Measurements from ENCODE around the gene TPPP.
A peak's percentile ranks its signal among the peaks of the same experiment; 100 is the strongest.

Gene TPPP

DNA sequence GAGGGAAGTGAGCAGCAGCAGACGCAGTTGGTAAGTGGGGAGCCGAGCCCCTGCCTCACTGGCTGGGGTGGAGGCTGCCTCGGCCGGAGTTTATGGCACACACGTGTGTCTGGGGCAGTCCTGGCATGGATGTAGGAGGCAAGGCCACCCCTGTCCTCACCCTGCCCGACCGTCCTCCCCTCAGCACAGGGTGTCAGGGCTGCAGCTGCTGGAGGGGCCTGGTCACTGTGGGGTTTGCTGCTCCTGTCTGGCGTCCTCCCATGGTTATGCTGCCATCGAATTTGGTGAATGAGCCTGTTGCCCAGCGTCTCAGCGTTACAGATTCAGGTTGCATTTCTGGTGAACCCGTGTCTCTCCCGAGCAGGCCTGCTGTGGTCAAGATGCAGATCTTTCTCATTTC is 48.6 kb downstream of the TPPP start:
- H3K9ac ChIP-seq (ENCODE audit: low read depth, low read length): no peak overlapping the region
- no peak overlapping the region for H3K4me3 ChIP-seq (ENCODE audit: low read length)
- no peaks in the 10 kb centered on the region for H3K27me3 ChIP-seq (ENCODE audit: control insufficient read depth, insufficient read depth, low read length)
- H3K4me1 ChIP-seq (ENCODE audit: control insufficient read depth, insufficient read depth, low read length): peaks cover 5% of the 10 kb centered on the region
- peak overlapping the region; percentile 65 for H3K4me2 ChIP-seq (ENCODE audit: low read length)
- H3K36me3 ChIP-seq (ENCODE audit: insufficient read depth, low read length): peaks cover 27% of the 10 kb centered on the region
- H3K9me3 ChIP-seq (replicated peaks; ENCODE audit: low read length): no peaks in the 10 kb centered on the region

DNA sequence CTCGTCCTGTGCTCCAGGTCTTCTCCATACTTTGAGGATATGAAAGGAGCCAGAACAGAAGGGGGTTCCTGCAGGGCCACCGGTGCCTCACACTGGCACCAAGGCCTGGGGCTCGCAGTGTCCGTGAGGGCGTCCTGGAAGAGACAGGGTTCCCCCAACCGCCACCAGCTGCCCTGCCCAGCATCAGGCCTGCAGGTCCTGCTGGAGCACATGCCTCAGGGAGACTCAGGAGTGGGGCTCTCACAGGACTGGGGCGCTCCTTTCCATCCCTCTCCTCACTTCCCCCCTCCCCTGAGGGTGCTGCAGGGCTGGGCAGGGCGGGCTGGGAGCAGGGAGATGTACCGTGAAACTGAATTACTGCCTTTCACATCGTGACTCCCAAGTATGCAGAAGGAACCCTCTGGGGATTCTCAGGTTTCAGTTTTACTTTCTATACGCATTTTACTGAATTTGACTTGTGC is 49.3 kb downstream of the TPPP start:
- Histone ChIP-seq H3K4me2 (ENCODE audit: low read length) (peak overlapping the region; percentile 65), H3K9ac (ENCODE audit: low read depth, low read length) (no peak overlapping the region), H3K36me3 (ENCODE audit: insufficient read depth, low read length) (peaks cover 32% of the 10 kb centered on the region), H3K4me1 (ENCODE audit: control insufficient read depth, insufficient read depth, low read length) (peaks cover 5% of the 10 kb centered on the region), H3K4me3 (ENCODE audit: low read length) (no peak overlapping the region), H3K9me3 (replicated peaks; ENCODE audit: low read length) (no peaks in the 10 kb centered on the region), H3K27me3 (ENCODE audit: control insufficient read depth, insufficient read depth, low read length) (no peaks in the 10 kb centered on the region)

DNA sequence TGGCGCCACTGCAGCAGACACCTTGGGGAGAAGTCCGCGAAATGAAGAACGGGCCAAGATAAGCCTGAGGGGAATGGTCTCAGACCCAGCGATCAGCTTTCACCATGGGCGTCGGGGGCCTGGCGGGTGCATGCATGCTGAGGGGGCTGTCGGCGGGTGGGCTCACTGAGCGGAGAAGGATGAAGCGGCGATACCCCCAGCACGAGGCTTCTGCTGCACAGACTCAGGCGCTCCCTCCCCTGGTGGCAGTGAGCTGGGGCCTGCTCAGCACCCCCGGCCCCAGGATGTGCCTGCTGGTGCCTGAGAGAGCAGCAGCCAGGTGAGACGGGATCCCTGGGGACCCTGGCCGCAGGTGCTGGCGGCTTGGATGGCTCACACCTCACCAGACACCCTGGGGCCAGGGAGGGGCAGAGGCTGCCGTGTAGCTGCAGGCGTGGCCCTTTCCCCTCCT is 49.8 kb downstream of the TPPP start:
- Histone ChIP-seq H3K9ac (ENCODE audit: low read depth, low read length) (no peak overlapping the region), H3K4me2 (ENCODE audit: low read length) (no peak overlapping the region), H3K9me3 (replicated peaks; ENCODE audit: low read length) (no peaks in the 10 kb centered on the region), H3K4me1 (ENCODE audit: control insufficient read depth, insufficient read depth, low read length) (peaks cover 5% of the 10 kb centered on the region), H3K36me3 (ENCODE audit: insufficient read depth, low read length) (peaks cover 34% of the 10 kb centered on the region), H3K4me3 (ENCODE audit: low read length) (no peak overlapping the region), H3K27me3 (ENCODE audit: control insufficient read depth, insufficient read depth, low read length) (no peaks in the 10 kb centered on the region)

DNA sequence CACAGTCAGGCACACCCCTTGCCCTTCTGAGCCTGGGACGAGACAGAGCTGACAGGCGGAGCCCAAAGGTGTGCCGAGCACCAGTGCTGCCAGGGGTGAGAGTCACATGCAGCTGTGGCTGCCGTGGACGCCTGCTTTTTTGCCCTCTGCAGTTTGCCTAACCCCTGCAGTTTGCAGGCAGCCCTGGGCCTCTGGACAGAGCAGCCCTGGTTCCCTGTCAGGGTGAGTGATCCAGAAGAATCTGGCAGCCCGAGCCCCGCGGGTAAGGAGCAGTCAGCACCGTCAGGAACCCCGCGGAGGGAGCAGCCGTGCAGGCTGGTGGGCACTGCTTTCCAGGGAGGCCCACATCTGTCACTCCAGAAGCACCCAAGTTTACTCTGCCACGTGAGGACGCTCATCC is 50.7 kb downstream of the TPPP start:
- Histone ChIP-seq H3K4me2 (ENCODE audit: low read length) (no peak overlapping the region), H3K4me1 (ENCODE audit: control insufficient read depth, insufficient read depth, low read length) (peaks cover 5% of the 10 kb centered on the region), H3K9ac (ENCODE audit: low read depth, low read length) (no peak overlapping the region), H3K27me3 (ENCODE audit: control insufficient read depth, insufficient read depth, low read length) (no peaks in the 10 kb centered on the region), H3K9me3 (replicated peaks; ENCODE audit: low read length) (no peaks in the 10 kb centered on the region), H3K36me3 (ENCODE audit: insufficient read depth, low read length) (peaks cover 32% of the 10 kb centered on the region), H3K4me3 (ENCODE audit: low read length) (no peak overlapping the region)

DNA sequence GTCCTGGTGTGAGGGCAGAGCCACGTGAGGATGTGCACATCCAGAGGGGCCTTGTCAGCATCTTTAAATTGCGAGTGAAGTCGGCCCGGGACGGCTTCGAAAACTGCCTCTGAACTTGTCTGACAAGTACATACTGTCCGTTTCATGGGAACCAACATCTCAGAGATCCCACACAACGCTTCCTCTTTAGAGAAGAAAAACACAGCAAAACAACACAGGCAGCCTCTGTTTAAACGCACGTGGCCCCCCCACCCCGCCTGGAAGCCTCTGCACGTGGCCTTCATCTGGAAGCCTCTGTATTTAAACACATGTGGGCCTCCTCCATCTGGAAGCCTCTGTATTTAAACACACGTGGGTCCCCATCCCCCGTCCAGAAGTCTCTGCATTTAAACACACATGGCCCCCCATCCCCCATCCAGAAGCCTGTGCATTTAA is 51.8 kb downstream of the TPPP start:
- peaks cover 5% of the 10 kb centered on the region for H3K4me1 ChIP-seq (ENCODE audit: control insufficient read depth, insufficient read depth, low read length)
- no peaks in the 10 kb centered on the region for H3K9me3 ChIP-seq (replicated peaks; ENCODE audit: low read length)
- H3K9ac ChIP-seq (ENCODE audit: low read depth, low read length): no peak overlapping the region
- H3K4me3 ChIP-seq (ENCODE audit: low read length): no peak overlapping the region
- no peak overlapping the region for H3K4me2 ChIP-seq (ENCODE audit: low read length)
- peaks cover 24% of the 10 kb centered on the region for H3K36me3 ChIP-seq (ENCODE audit: insufficient read depth, low read length)
- no peaks in the 10 kb centered on the region for H3K27me3 ChIP-seq (ENCODE audit: control insufficient read depth, insufficient read depth, low read length)

DNA sequence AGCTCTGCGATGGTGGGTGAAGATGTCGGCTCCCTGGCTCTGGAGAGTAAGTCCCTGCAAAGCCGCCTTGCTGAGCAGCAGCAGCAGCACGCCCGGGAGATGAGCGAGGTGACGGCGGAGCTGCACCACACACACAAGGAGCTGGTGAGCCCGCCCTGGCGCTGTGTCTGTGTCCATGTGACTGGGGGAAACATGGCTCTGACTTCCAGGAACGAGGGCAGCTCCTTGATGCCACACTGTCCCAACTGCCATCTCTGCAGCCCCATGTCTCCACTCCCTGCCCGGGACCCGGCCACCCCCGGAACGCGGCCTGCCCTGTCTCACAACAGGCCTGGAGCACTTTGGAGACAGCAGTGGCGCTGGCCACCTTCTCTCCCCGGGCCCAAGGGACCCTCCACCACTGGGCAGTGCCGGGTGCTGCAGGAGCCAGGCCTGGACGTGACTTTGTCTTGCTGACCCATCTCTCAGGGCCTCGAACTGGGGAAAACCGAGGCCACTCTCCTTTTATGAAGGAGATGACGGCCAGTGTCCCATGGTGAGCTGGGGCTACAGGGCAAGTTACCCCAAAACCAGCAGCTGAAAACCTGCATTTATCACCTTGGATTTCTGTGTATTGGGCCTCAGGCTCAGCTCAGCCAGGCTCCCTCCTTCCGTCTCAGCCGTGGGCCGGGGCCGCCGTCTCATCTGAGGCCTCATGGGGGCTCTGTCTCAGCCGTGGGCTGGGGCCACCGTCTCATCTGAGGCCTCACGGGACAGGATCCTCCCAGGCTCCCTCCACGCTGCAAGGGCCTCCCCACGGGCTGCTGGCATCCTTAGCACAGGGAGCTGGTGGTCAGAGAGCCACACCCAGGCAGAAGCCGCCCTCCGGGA is 52.5 kb downstream of the TPPP start:
- H3K9me3 ChIP-seq (replicated peaks; ENCODE audit: low read length): no peaks in the 10 kb centered on the region
- no peaks in the 10 kb centered on the region for H3K27me3 ChIP-seq (ENCODE audit: control insufficient read depth, insufficient read depth, low read length)
- H3K36me3 ChIP-seq (ENCODE audit: insufficient read depth, low read length): peaks cover 29% of the 10 kb centered on the region
- peaks cover 5% of the 10 kb centered on the region for H3K4me1 ChIP-seq (ENCODE audit: control insufficient read depth, insufficient read depth, low read length)
- H3K9ac ChIP-seq (ENCODE audit: low read depth, low read length): no peak overlapping the region
- H3K4me2 ChIP-seq (ENCODE audit: low read length): no peak overlapping the region
- no peak overlapping the region for H3K4me3 ChIP-seq (ENCODE audit: low read length)

DNA sequence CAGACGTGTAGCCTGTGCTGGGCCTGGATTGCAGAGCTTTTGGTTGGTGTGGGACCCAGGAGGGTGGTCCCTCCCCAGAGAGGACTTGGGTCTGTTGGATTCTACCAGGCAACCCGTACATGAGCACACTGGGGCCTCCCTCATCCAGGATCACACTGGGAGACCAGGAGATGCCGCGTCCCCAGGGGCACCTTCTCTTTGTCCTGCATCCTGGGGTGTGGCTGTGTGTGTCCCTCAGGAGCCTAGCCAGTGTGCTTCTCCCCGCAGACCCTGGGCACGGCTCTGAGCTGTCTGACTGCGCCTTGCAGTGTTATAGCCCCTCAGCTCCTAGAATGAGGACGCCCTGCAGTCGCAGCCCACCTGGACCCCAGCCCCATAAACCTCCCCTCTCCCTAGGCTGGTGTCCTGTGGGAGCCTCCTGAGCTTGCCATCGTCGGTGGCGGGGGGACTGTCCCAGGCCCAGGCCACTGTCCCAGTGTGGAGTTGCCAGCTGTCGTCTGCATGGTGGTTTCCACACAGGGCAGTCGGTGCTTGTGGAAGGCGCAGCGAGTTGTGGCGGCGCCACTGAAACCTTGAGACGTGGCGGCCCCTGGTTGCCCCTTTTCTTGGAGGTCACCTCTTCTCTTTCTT is 53.5 kb downstream of the TPPP start:
- no peak overlapping the region for H3K9ac ChIP-seq (ENCODE audit: low read depth, low read length)
- peaks cover 33% of the 10 kb centered on the region for H3K36me3 ChIP-seq (ENCODE audit: insufficient read depth, low read length)
- H3K4me1 ChIP-seq (ENCODE audit: control insufficient read depth, insufficient read depth, low read length): peaks cover 5% of the 10 kb centered on the region
- no peaks in the 10 kb centered on the region for H3K9me3 ChIP-seq (replicated peaks; ENCODE audit: low read length)
- H3K4me2 ChIP-seq (ENCODE audit: low read length): no peak overlapping the region
- no peak overlapping the region for H3K4me3 ChIP-seq (ENCODE audit: low read length)
- no peaks in the 10 kb centered on the region for H3K27me3 ChIP-seq (ENCODE audit: control insufficient read depth, insufficient read depth, low read length)

DNA sequence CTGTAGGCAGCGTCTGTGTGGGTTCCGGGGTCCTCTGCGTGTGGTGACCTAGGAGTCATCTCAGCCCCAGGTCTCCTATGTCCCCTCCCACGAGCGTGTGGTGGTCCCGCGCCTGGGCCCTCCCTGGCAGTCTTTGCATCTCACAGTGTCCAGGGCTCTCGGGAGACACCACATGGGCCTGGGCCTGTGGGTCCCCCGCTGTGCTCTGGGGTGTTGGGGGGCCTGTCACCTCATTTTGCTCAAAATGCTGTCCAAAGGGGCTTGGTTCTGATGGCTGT is 54.0 kb downstream of the TPPP start:
- H3K4me3 ChIP-seq (ENCODE audit: low read length): no peak overlapping the region
- no peaks in the 10 kb centered on the region for H3K9me3 ChIP-seq (replicated peaks; ENCODE audit: low read length)
- no peak overlapping the region for H3K9ac ChIP-seq (ENCODE audit: low read depth, low read length)
- peaks cover 33% of the 10 kb centered on the region for H3K36me3 ChIP-seq (ENCODE audit: insufficient read depth, low read length)
- H3K27me3 ChIP-seq (ENCODE audit: control insufficient read depth, insufficient read depth, low read length): no peaks in the 10 kb centered on the region
- no peaks in the 10 kb centered on the region for H3K4me1 ChIP-seq (ENCODE audit: control insufficient read depth, insufficient read depth, low read length)
- H3K4me2 ChIP-seq (ENCODE audit: low read length): no peak overlapping the region

DNA sequence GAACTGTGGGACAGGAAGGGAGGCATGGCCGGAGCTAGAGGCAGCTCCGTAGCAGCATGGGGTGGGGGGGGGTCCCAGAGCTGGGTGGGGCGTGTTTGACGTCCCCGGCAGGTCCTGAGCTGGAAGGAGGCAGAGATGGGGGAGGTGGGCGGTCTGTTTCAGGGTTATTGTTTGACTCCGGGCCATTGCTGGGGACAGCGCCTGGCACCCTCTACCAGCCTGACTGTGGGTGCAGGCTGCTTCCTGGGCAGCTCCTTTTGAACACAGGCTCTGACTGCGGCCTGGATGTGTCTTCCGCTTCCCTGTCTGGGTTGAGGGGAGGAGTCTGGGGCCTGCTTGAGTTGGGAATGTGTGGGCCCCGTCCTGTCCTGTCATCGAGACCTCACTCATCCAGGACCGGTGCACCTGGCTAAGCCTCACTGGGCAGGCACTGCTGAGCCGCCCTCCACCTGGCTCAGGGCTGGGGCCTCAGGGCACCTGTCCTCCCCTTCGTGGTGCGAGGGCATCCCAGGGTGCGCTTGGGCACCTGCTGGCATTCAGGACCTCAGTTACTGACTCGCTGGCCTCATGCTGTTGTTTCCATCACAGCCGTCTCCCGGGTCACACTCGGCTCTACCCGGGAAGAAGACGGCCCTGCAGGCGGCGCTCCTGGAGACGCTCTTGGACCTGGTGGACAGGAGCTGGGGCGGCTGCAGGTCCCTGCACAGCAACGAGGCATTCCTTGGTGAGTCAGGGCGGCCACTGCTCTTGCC is 54.5 kb downstream of the TPPP start:
- Histone ChIP-seq H3K4me3 (ENCODE audit: low read length) (no peak overlapping the region), H3K9ac (ENCODE audit: low read depth, low read length) (no peak overlapping the region), H3K36me3 (ENCODE audit: insufficient read depth, low read length) (peaks cover 33% of the 10 kb centered on the region), H3K4me2 (ENCODE audit: low read length) (no peak overlapping the region), H3K4me1 (ENCODE audit: control insufficient read depth, insufficient read depth, low read length) (no peaks in the 10 kb centered on the region), H3K9me3 (replicated peaks; ENCODE audit: low read length) (no peaks in the 10 kb centered on the region), H3K27me3 (ENCODE audit: control insufficient read depth, insufficient read depth, low read length) (no peaks in the 10 kb centered on the region)

DNA sequence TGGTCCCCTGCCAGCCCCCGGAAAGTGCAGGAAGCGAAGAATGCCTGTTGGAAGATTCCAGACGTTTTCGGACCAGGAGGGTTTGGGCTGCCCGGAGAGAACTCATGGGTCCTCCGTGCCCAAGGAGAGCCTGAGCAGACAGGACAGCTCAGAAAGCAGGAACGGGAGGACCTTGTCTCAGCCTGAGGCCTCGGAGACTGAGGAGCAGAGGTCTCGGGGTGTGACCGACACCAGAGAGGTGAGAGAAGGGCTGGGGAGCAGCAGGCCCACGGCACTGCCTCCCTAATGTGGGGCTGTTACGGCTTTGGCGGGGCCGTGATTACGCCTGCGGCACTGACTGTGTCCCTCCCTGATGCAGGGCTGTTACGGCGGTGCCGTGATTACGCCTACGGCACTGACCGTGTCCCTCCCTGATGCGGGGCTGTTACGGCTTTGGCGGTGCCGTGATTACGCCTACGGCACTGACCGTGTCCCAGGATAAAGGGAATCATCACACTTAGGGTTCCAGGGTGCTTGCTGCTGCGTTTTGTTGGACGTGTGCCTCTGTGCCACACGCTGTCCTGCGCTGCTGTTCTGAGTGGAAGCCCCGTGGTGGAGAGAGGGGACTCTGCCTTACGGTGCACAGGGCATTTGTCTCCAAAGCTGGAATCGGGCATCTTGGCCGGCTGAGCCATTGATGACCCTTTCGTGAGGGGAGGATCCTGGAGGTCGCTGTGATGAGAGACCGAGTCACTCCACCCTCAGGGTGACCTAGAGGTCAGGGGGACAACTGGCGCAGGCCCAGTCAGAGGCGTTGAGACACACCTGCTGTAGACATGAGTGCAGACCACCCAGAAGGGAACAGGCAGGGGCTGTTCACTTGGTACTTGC is 55.3 kb downstream of the TPPP start:
- peaks cover 33% of the 10 kb centered on the region for H3K36me3 ChIP-seq (ENCODE audit: insufficient read depth, low read length)
- no peak overlapping the region for H3K4me2 ChIP-seq (ENCODE audit: low read length)
- H3K27me3 ChIP-seq (ENCODE audit: control insufficient read depth, insufficient read depth, low read length): no peaks in the 10 kb centered on the region
- no peak overlapping the region for H3K4me3 ChIP-seq (ENCODE audit: low read length)
- no peaks in the 10 kb centered on the region for H3K4me1 ChIP-seq (ENCODE audit: control insufficient read depth, insufficient read depth, low read length)
- H3K9ac ChIP-seq (ENCODE audit: low read depth, low read length): no peak overlapping the region
- H3K9me3 ChIP-seq (replicated peaks; ENCODE audit: low read length): no peaks in the 10 kb centered on the region

DNA sequence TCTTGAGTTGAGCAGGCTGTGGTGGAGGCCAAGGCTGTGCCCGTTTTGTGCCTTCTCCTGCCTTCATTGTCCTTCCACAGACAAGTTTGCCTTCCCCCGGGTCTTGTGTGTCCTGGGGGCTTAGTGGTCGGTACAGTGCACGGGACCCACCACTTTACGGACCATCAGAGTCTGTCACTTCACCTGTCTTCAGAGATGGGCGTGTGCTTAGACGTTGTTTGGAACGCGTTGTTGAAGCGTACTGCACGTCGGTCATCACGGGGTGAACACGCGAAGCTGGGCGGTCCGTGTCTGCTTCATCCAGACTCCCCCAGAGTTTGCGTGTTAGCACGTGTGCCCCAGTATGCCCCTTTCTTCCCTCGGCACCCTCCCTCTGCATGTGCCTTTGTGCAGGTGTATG is 56.2 kb downstream of the TPPP start:
- Histone ChIP-seq H3K9me3 (replicated peaks; ENCODE audit: low read length) (no peaks in the 10 kb centered on the region), H3K4me1 (ENCODE audit: control insufficient read depth, insufficient read depth, low read length) (no peaks in the 10 kb centered on the region), H3K4me2 (ENCODE audit: low read length) (no peak overlapping the region), H3K4me3 (ENCODE audit: low read length) (no peak overlapping the region), H3K36me3 (ENCODE audit: insufficient read depth, low read length) (peaks cover 33% of the 10 kb centered on the region), H3K27me3 (ENCODE audit: control insufficient read depth, insufficient read depth, low read length) (no peaks in the 10 kb centered on the region), H3K9ac (ENCODE audit: low read depth, low read length) (no peak overlapping the region)
